H1 (cell line): ENCODE measurements around the gene LRRC30. TPM values are rescaled to one million over a fixed set of nuclear protein-coding genes. Genes with fewer than 3 reads are reported as not detected.

ENCODE experiments used
- CREB1 ChIP-seq: IDR thresholded peaks from 2 replicates; pipeline ENCODE4 v1.6.1; 2012; ENCODE audit warnings: inconsistent platforms
- JUND ChIP-seq: IDR thresholded peaks from 2 replicates; pipeline ENCODE4 v1.6.1; 2011; ENCODE audit warnings: mild to moderate bottlenecking, improper control_type of control experiment, low read length
- MAFK ChIP-seq: IDR thresholded peaks from 2 replicates; pipeline ENCODE4 v1.6.1; 2012; ENCODE audit warnings: low read depth, mild to moderate bottlenecking, improper control_type of control experiment, low read length
- SAP30 ChIP-seq: fragments of 300-600 bp; sonication (generic); IDR thresholded peaks from 2 replicates; pipeline ENCODE4 v1.7.1; 2012; ENCODE audit warnings: low read length, moderate library complexity, mild to moderate bottlenecking, inconsistent platforms; ENCODE audit not compliant: insufficient read depth, insufficient replicate concordance
- SP2 ChIP-seq: IDR thresholded peaks from 2 replicates; pipeline ENCODE4 v1.6.1; 2012; ENCODE audit warnings: mild to moderate bottlenecking, low read length, inconsistent platforms
- polyA plus RNA-seq, 7 experiments: library from polyadenylated mRNA; depleted of rRNA in 3 of 7; stranded (reverse) in 5 of 7; unstranded in 2 of 7; fragments of >200 nt in 5 of 7; fragments of 200-250 nt in 2 of 7; gene quantifications; 1 replicate in 5 of 7; 2 replicates in 1 of 7; 4 replicates in 1 of 7; pipeline versions ENCODE4 v1.2.1 to v1.2.3, GENCODE V29; 2011 to 2013; ENCODE audit warnings: missing spikeins in 2 of 7, mixed read lengths in 2 of 7
- total RNA-seq: library from RNA; stranded (reverse); fragmentation: NEBNext Ultra II Directional; extraction: Animal tissue kit (Norgen Biotek cat#: 25700); gene quantifications from 2 replicates; pipeline ENCODE4 v1.2.1, GENCODE V29; 2021
- TF ChIP-seq, protein P1 (sequence below): fragments of 300-600 bp; sonication (generic); IDR thresholded peaks from 2 replicates; pipeline ENCODE4 v1.7.1; 2012; ENCODE audit warnings: low read length, moderate library complexity, mild to moderate bottlenecking, inconsistent platforms; ENCODE audit not compliant: insufficient replicate concordance

Gene LRRC30
- total and polyA plus RNA-seq, 2 of the 8 experiments (the other 6 are each of a cell fraction or from before 2014, with no cell fraction given): not detected

GRCh38 chr18:7197854-7198253 lies 33.0 kb upstream of the LRRC30 start (continued):
- TF ChIP-seq, protein P1, sequence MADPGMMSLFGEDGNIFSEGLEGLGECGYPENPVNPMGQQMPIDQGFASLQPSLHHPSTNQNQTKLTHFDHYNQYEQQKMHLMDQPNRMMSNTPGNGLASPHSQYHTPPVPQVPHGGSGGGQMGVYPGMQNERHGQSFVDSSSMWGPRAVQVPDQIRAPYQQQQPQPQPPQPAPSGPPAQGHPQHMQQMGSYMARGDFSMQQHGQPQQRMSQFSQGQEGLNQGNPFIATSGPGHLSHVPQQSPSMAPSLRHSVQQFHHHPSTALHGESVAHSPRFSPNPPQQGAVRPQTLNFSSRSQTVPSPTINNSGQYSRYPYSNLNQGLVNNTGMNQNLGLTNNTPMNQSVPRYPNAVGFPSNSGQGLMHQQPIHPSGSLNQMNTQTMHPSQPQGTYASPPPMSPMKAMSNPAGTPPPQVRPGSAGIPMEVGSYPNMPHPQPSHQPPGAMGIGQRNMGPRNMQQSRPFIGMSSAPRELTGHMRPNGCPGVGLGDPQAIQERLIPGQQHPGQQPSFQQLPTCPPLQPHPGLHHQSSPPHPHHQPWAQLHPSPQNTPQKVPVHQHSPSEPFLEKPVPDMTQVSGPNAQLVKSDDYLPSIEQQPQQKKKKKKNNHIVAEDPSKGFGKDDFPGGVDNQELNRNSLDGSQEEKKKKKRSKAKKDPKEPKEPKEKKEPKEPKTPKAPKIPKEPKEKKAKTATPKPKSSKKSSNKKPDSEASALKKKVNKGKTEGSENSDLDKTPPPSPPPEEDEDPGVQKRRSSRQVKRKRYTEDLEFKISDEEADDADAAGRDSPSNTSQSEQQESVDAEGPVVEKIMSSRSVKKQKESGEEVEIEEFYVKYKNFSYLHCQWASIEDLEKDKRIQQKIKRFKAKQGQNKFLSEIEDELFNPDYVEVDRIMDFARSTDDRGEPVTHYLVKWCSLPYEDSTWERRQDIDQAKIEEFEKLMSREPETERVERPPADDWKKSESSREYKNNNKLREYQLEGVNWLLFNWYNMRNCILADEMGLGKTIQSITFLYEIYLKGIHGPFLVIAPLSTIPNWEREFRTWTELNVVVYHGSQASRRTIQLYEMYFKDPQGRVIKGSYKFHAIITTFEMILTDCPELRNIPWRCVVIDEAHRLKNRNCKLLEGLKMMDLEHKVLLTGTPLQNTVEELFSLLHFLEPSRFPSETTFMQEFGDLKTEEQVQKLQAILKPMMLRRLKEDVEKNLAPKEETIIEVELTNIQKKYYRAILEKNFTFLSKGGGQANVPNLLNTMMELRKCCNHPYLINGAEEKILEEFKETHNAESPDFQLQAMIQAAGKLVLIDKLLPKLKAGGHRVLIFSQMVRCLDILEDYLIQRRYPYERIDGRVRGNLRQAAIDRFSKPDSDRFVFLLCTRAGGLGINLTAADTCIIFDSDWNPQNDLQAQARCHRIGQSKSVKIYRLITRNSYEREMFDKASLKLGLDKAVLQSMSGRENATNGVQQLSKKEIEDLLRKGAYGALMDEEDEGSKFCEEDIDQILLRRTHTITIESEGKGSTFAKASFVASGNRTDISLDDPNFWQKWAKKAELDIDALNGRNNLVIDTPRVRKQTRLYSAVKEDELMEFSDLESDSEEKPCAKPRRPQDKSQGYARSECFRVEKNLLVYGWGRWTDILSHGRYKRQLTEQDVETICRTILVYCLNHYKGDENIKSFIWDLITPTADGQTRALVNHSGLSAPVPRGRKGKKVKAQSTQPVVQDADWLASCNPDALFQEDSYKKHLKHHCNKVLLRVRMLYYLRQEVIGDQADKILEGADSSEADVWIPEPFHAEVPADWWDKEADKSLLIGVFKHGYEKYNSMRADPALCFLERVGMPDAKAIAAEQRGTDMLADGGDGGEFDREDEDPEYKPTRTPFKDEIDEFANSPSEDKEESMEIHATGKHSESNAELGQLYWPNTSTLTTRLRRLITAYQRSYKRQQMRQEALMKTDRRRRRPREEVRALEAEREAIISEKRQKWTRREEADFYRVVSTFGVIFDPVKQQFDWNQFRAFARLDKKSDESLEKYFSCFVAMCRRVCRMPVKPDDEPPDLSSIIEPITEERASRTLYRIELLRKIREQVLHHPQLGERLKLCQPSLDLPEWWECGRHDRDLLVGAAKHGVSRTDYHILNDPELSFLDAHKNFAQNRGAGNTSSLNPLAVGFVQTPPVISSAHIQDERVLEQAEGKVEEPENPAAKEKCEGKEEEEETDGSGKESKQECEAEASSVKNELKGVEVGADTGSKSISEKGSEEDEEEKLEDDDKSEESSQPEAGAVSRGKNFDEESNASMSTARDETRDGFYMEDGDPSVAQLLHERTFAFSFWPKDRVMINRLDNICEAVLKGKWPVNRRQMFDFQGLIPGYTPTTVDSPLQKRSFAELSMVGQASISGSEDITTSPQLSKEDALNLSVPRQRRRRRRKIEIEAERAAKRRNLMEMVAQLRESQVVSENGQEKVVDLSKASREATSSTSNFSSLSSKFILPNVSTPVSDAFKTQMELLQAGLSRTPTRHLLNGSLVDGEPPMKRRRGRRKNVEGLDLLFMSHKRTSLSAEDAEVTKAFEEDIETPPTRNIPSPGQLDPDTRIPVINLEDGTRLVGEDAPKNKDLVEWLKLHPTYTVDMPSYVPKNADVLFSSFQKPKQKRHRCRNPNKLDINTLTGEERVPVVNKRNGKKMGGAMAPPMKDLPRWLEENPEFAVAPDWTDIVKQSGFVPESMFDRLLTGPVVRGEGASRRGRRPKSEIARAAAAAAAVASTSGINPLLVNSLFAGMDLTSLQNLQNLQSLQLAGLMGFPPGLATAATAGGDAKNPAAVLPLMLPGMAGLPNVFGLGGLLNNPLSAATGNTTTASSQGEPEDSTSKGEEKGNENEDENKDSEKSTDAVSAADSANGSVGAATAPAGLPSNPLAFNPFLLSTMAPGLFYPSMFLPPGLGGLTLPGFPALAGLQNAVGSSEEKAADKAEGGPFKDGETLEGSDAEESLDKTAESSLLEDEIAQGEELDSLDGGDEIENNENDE: no peak
- TF ChIP-seq SP2: no peak
- no peak for TF ChIP-seq SAP30
- no peak for TF ChIP-seq CREB1
- no peak for TF ChIP-seq MAFK
- no peak for TF ChIP-seq JUND
